ENCODE data around the gene CCR2.

The CCR2 gene

GRCh38 chr3:46353647-46354410, at the start of gene CCR2:
TSS of gene CCR2 (plus strand) at chr3:46354111. CDS start at chr3:46357528, 3,417 bp downstream.
- no peak within 1 kb of the TSS for H3K4me3 ChIP-seq
- no peak for TF ChIP-seq POLR2AphosphoS5 (IDR thresholded peaks at IDR 0.05; ENCODE audit: borderline replicate concordance, low read depth, low read length)
- no peak for TF ChIP-seq EZH2 (IDR thresholded peaks at IDR 0.05)
- no peak for TF ChIP-seq FOXP2 (optimal IDR thresholded peaks at IDR 0.05; ENCODE audit: control extremely low read depth, extremely low read length, insufficient read depth)
- no peak within 1 kb of the TSS for H3K27ac ChIP-seq
- DNase-seq (ENCODE audit: low read depth, low spot score): no peak
- H3K9me3 ChIP-seq (ENCODE audit: low read depth, low read length): no peaks in the 10 kb centered on the region
- H3K9ac ChIP-seq (ENCODE audit: insufficient read length): no peak within 1 kb of the TSS
- H3K36me3 ChIP-seq (ENCODE audit: insufficient read depth, low read length): no peaks in the 10 kb centered on the region

GRCh38 chr3:46304739-46305138, 49.2 kb upstream of the CCR2 start:
- Histone ChIP-seq H3K4me3 (no peak overlapping the region), H3K36me3 (ENCODE audit: insufficient read depth, low read length) (no peaks in the 10 kb centered on the region), H3K27ac (no peak overlapping the region), H3K9ac (ENCODE audit: insufficient read length) (no peak overlapping the region), H3K9me3 (ENCODE audit: low read depth, low read length) (no peaks in the 10 kb centered on the region)
- no peak for DNase-seq (ENCODE audit: low read depth, low spot score)
- no peak for TF ChIP-seq EZH2 (IDR thresholded peaks at IDR 0.05)
- no peak for TF ChIP-seq POLR2AphosphoS5 (IDR thresholded peaks at IDR 0.05; ENCODE audit: borderline replicate concordance, low read depth, low read length)

- H3K9me3 ChIP-seq (ENCODE audit: low read depth, low read length): no peaks in the 10 kb centered on the region
- no peak overlapping the region for H3K27ac ChIP-seq
- H3K9ac ChIP-seq (ENCODE audit: insufficient read length): no peak overlapping the region
- DNase-seq (ENCODE audit: low read depth, low spot score): no peak
- TF ChIP-seq POLR2AphosphoS5 (IDR thresholded peaks at IDR 0.05; ENCODE audit: borderline replicate concordance, low read depth, low read length) (no peak), EZH2 (IDR thresholded peaks at IDR 0.05) (no peak), FOXP2 (optimal IDR thresholded peaks at IDR 0.05; ENCODE audit: control extremely low read depth, extremely low read length, insufficient read depth) (no peak)
- H3K4me3 ChIP-seq: no peak overlapping the region
- no peaks in the 10 kb centered on the region for H3K36me3 ChIP-seq (ENCODE audit: insufficient read depth, low read length)
Observed at GRCh38 chr3:46312991-46313390, 40.9 kb upstream of the CCR2 start.

- no peaks in the 10 kb centered on the region for H3K36me3 ChIP-seq (ENCODE audit: insufficient read depth, low read length)
- H3K27ac ChIP-seq: no peak overlapping the region
- H3K4me3 ChIP-seq: no peak overlapping the region
- no peaks in the 10 kb centered on the region for H3K9me3 ChIP-seq (ENCODE audit: low read depth, low read length)
- DNase-seq (ENCODE audit: low read depth, low spot score): no peak
- no peak overlapping the region for H3K9ac ChIP-seq (ENCODE audit: insufficient read length)
- TF ChIP-seq FOXP2 (optimal IDR thresholded peaks at IDR 0.05; ENCODE audit: control extremely low read depth, extremely low read length, insufficient read depth) (no peak), EZH2 (IDR thresholded peaks at IDR 0.05) (no peak), POLR2AphosphoS5 (IDR thresholded peaks at IDR 0.05; ENCODE audit: borderline replicate concordance, low read depth, low read length) (no peak)
Observed at GRCh38 chr3:46314517-46314916, 39.4 kb upstream of the CCR2 start.

GRCh38 chr3:46316206-46316605, 37.7 kb upstream of the CCR2 start:
- Histone ChIP-seq H3K27ac (no peak overlapping the region), H3K9ac (ENCODE audit: insufficient read length) (no peak overlapping the region), H3K9me3 (ENCODE audit: low read depth, low read length) (no peaks in the 10 kb centered on the region), H3K4me3 (no peak overlapping the region), H3K36me3 (ENCODE audit: insufficient read depth, low read length) (no peaks in the 10 kb centered on the region)
- DNase-seq (ENCODE audit: low read depth, low spot score): no peak
- TF ChIP-seq EZH2 (IDR thresholded peaks at IDR 0.05): no peak
- TF ChIP-seq FOXP2 (optimal IDR thresholded peaks at IDR 0.05; ENCODE audit: control extremely low read depth, extremely low read length, insufficient read depth): no peak
- TF ChIP-seq POLR2AphosphoS5 (IDR thresholded peaks at IDR 0.05; ENCODE audit: borderline replicate concordance, low read depth, low read length): no peak

GRCh38 chr3:46318207-46318927, 35.5 kb upstream of the CCR2 start:
- TF ChIP-seq EZH2 (IDR thresholded peaks at IDR 0.05): no peak
- no peak for TF ChIP-seq POLR2AphosphoS5 (IDR thresholded peaks at IDR 0.05; ENCODE audit: borderline replicate concordance, low read depth, low read length)
- no peak for TF ChIP-seq FOXP2 (optimal IDR thresholded peaks at IDR 0.05; ENCODE audit: control extremely low read depth, extremely low read length, insufficient read depth)
- Histone ChIP-seq H3K36me3 (ENCODE audit: insufficient read depth, low read length) (no peaks in the 10 kb centered on the region), H3K27ac (no peak overlapping the region), H3K9ac (ENCODE audit: insufficient read length) (no peak overlapping the region), H3K9me3 (ENCODE audit: low read depth, low read length) (no peaks in the 10 kb centered on the region), H3K4me3 (no peak overlapping the region)
- DNase-seq (ENCODE audit: low read depth, low spot score): no peak

GRCh38 chr3:46321461-46322104, 32.3 kb upstream of the CCR2 start:
- H3K27ac ChIP-seq: no peak overlapping the region
- no peak overlapping the region for H3K4me3 ChIP-seq
- H3K9me3 ChIP-seq (ENCODE audit: low read depth, low read length): no peaks in the 10 kb centered on the region
- DNase-seq (ENCODE audit: low read depth, low spot score): no peak
- no peaks in the 10 kb centered on the region for H3K36me3 ChIP-seq (ENCODE audit: insufficient read depth, low read length)
- TF ChIP-seq POLR2AphosphoS5 (IDR thresholded peaks at IDR 0.05; ENCODE audit: borderline replicate concordance, low read depth, low read length) (no peak), FOXP2 (optimal IDR thresholded peaks at IDR 0.05; ENCODE audit: control extremely low read depth, extremely low read length, insufficient read depth) (no peak), EZH2 (IDR thresholded peaks at IDR 0.05) (no peak)
- no peak overlapping the region for H3K9ac ChIP-seq (ENCODE audit: insufficient read length)

GRCh38 chr3:46324036-46324435, 29.9 kb upstream of the CCR2 start:
- DNase-seq (ENCODE audit: low read depth, low spot score): no peak
- H3K9me3 ChIP-seq (ENCODE audit: low read depth, low read length): no peaks in the 10 kb centered on the region
- no peak overlapping the region for H3K9ac ChIP-seq (ENCODE audit: insufficient read length)
- no peak overlapping the region for H3K4me3 ChIP-seq
- no peak overlapping the region for H3K27ac ChIP-seq
- H3K36me3 ChIP-seq (ENCODE audit: insufficient read depth, low read length): no peaks in the 10 kb centered on the region
- no peak for TF ChIP-seq EZH2 (IDR thresholded peaks at IDR 0.05)
- no peak for TF ChIP-seq POLR2AphosphoS5 (IDR thresholded peaks at IDR 0.05; ENCODE audit: borderline replicate concordance, low read depth, low read length)

Data from SK-N-MC (cell line).